GM21367 (cell line): ENCODE results near the gene C3orf49.

Experiments used
- ATAC-seq: cut with Tn5 transposase; IDR thresholded peaks from one replicate; pipeline ENCODE4 v1.9.1; 2021; ENCODE audit not compliant: unreplicated experiment

Gene C3orf49

DNA sequence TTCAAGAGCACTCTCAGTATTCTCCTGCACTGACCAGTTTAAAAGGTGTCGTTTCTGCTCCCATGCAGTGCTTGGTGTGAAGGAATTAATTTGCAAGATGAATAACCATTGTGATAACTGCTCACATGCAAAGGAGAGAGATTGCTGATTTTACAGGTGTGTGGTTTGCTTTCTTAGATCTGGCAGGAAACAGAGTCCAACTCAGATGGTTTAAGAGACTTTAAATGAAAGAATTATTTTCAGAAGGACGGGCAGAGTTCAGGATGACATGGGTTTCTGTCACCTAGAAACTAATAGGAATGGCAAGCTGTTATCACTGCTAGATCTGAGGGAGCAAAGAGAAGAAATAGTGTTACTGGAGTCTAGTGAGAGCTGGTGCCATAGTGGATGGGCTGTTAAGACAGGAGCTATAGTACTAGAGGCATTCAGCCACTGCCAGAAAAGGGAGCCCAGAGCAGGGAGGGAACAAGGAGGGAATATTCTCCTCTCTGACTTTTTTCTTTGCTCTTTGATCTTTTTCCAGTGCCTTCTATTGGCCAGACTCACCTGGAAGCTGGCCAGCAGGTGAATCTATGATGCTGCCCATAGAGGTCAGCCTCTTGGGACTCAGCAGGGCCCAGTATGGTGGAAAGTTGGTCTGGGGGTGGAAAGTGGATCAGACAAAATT is 59.4 kb downstream of the C3orf49 start:
- no peak for ATAC-seq

DNA sequence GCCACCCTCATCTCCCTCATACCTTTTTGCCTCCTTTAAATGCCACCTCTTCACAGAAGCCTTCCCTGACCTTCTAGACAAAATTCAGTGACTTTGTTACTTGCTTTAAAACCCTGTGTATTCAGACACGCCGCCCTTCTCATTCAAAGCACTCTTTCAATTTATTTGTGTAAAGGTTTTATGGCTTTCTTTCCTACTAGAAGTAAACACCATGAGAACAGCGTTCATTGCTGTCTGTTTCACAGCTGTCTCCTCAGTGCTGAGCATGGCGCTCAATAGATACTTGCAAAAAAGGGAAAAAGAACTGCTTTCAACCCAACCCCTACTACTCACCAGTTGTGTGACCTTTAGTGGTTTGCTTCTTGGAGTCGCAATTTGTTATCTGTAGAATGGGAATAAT is 61.6 kb downstream of the C3orf49 start:
- no peak for ATAC-seq

DNA sequence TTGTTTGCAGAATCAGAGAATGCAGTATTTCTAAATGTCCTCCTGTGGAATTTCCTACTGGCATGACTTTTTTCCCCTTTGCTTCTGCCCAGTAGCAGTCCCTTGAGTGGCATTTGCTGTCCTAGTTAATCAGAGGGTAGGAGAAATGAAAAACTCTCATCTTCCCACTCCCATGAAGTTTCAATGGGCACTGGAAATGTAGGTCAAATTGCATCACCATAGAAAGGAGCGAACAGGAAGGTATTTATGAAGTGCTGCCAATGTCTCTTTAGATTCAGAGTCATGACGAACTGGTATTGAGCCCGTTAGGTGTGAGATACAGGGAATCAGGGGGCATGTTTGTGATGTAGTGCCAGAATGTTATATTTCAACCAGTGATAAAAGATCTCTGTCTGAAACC is 67.8 kb downstream of the C3orf49 start:
- ATAC-seq = no peak

DNA sequence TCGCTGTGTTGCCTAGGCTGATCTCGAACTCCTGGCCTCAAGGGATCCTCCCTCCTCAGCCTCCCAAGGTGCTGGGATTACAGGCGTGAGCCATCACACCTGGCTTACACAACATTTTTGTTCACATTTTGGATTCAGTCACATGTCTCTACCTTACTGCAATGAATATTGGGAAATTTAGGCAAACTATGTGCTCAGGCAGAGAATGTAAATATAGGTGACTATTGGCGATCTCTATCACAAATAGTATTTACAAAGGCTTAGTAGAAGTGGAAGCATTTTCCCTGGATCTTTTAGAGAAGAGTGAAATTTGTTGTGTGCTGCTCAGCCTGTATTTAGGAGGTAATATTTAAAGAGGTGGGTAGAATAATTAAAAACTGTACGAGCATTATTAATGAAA is 72.4 kb downstream of the C3orf49 start:
- no peak for ATAC-seq

DNA sequence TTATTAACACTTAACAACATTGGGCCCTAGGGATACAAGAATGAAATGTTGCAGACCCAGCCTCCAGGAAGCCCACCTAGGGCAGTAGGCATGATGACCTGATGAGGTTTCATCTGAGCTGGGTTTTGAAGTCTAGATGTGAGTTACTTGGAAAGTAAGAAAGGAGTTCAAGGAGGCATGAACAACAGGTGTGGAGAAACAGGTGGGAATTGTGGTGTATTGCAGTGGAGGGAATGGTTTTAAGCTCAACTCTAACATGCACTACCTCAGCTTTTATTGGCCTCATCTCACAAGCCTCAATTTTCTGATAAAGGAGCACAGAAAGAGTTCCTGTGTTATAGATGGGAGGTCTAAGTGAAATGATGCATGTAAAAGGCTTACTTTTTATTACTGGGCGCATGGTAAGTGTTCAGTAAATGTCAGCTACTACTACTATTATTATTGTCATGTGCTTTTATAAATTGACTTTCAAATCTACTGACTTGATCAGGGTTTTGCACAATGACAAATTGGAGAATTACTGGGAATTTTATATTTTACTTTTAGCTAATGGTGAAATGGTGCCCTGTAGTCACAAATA is 73.8 kb downstream of the C3orf49 start:
- no peak for ATAC-seq

DNA sequence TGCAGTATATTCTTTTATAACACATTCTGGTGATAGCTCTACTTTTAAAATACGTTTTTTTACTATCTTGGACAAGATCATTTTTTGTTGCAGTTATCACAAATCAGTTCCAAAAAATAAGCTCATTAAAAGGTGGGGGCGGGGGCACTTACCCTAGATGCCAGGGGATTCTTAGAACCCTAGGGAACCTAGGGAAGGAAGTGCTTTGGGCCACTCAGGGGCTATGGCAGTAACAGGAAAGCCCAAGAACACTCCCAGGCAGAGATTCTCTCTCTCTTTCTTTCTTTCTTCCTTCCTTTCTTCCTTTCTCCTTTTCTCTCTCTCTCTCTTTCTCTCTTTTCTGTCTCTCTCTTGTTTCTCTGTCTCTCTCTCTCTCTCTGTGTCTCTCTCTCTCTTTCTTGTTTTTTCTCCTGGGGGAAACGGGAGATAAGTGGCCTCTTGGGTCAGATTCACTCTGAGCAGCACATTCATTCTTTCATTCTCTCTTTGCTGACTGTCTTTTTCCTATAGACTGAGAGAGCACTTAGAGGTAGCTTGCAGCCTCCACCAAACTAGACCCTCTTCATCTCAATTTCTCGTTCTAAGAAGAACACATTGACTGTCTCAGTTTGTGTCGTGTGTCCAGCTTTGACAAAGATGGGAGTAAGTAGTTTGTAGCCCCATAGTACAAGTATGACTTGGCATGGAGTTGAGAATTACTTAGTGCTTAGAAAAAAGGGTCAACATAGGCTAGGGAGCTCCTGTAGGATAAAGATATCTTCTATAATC is 76.5 kb downstream of the C3orf49 start:
- no peak for ATAC-seq

DNA sequence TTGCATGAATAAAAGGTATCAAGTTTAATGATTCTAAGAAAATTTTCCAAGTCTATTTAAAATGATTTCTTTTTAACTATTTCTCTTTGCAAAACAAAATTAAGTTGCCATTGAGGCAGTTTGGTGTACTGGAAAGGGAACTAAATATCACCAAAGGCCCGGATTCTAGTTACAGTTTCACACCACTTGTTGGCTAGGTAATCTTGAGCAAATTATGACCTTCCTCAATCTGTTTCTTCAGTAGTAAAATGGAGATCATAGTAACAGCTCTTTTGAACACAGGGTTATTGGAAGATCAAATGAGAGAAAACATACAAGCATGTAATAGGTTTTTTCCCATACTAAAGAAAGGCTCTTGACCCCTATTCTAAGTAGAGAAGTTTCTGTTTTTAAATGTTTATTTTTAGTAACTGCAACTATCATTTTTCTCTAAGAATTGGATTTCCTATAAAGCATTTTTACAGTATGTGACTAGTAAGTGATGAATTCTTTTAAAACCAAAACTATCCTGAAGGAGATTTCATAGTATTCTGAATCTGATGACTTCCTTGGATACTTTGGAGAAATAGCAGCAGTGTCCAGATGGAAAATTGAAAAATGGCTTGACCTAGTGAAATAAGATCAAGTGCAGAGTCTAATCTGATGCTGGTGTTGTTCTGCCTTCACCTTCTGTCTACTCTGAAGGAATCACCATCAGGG is 77.4 kb downstream of the C3orf49 start:
- peak; percentile 53 for ATAC-seq
